ENCODE results near the gene SLC4A2.

Gene SLC4A2

DNA sequence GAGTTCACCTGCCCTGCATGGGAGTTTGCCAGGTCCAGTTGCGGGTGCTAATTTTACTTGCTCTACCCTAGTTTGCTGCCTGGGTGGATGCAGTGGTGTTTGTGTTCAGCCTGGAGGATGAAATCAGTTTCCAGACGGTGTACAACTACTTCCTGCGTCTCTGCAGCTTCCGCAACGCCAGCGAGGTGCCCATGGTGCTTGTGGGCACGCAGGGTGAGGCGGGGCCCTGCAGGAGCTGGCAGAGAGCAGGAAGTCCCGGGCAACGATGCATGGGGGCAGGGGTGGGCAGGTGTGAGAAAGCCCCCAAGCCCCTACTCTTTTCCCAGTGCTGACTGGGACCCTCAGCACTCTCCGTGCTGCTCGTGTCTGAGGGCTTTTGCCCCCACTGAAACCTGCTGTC, 58.2 kb downstream of the SLC4A2 start:
- peak; percentile 28 for DNase-seq

DNA sequence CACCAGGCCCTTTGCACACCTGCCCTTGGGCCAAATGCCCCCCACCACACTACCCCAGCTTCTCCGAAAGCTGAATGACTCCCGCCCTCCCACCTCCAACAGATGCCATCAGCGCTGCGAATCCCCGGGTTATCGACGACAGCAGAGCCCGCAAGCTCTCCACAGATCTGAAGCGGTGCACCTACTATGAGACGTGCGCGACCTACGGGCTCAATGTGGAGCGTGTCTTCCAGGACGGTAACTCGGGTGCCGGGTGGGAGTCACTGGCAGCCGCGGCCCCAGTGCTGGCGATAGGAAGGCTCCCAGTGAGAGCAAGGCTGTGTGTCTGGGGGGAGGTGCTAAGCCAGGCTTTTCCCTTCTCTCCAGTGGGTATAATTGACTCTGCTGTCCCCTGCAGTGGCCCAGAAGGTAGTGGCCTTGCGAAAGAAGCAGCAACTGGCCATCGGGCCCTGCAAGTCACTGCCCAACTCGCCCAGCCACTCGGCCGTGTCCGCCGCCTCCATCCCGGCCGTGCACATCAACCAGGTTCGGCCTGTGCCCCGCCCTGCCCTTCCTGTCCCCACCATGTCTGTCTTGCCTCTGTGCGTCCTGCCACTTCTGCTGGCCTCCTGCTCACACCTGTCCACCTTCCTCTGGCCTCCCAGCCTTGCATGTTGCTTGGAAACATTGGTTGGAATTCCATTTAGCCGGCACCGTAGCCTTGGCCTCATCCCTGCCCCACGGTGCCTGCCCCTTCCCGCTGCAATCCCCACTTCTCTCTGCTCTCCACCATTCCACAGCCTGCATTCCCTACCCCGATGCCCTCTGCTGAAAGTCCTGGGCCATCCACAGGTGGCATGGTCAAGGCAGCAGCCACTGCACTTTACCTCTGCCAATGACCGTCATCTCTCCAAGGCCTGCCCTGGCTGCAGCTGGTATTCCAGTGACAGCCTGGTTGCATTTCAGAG, 59.0 kb downstream of the SLC4A2 start:
- no peak for DNase-seq

DNA sequence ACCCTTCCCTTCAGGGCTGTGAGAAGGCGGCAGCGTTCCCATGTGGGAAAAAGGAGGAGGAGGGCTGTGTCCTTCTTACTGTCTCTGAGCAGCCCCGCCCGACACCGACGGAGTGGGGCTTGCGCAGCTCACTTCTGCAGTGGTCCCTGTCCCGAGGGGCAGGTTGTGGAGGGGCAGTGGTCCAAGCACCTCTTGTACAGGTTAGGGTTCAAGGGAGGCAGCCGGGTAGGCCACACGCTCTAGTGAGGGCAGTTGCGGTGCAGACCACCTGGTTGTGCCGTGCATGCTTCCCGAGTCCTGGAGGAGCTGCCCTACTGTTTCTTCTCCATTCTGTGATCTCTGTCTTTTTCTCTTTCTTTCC, 59.6 kb downstream of the SLC4A2 start:
- DNase-seq = no peak

DNA sequence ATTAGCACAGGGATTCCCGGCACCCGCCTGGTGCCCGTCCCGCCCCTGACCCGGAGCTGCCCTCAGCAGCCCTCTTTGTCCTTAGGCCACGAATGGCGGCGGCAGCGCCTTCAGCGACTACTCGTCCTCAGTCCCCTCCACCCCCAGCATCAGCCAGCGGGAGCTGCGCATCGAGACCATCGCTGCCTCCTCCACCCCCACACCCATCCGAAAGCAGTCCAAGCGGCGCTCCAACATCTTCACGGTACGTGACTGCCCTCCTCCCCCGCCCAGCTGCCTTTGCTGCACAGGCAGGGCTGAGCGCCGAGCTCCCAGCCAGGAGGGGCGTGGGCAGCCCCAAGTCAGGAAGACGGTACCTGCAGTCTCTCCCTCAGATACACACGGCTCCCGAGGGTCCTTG, 60.5 kb downstream of the SLC4A2 start:
- no peak for DNase-seq

DNA sequence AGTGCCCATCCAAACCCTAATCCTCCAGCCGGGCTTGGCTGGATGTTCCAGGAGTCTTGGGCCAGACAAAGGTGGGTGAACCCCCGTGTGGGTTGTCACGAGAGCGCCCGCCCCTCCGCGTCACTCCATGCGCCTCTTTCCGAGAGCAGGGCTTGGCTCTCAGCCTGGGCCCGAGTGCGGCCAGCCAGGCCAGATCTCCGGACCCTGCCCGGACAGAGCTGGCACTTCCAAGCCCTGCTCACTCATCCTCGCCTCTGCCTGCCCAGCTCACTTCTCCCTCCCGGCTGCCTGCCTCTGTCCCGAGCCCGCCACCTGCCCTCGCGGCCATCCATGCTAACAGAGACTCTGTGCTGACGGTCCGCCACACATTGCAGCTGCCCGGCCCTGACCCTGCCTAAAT, 61.5 kb downstream of the SLC4A2 start:
- DNase-seq = no peak

DNA sequence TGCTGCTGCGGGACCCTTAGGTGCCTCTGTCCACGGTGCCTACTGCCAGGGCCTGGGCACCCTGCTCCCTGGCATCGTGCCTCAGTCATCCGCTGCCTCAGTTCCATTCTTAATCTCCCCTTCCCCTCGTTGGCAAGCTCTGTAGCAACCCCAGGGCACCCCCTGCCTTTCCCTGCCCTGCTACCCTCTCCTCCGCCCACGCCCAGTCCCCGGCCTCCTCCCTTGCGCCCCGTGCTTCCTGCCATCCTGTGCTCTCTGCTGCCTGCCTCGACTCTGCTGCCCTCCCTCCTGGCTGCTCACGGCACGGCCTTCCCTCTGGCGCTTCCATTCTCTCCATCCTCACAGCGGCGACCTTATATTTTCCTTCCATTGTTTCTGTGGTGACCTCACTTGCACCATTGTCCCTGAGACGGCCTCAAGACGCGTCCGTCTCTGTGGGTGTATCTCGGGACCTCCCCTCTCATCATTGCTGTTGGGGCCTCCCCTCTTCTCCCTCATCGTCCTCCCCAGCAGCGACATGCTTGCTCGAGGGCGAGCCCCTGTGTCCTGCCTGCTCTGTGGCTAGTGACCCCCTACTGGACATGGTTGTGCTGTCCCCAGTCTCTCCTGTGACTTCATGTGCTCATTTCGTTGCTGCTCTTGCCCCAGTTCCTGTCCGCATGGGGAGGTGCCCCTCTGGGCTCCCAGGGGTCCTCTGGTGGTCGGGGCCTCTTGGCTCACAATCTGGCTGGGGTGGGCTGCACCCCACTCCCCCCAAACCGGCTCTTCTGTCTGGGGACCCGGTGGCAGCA, 62.2 kb downstream of the SLC4A2 start:
- DNase-seq = no peak

DNA sequence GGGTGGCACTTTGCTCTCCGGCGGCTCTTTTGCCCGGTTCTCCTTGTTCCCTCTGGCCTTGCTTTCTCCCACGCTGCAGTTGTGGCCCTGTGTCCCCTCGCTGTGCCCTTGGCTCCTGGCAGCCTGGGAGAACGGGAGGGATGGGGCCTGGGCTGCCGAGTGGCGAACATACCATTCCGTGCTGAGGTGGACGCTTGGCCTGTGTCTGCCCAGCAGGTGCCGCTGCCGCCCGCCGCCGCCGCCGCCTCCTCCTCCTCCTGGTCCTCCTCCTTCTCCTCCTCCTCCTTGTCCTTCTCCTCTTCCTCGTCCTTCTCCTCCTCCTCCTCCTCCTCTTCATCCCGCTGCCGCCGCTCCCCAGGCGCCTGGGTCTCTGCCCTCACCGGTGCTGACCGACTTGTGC, 62.9 kb downstream of the SLC4A2 start:
- DNase-seq = no peak

DNA sequence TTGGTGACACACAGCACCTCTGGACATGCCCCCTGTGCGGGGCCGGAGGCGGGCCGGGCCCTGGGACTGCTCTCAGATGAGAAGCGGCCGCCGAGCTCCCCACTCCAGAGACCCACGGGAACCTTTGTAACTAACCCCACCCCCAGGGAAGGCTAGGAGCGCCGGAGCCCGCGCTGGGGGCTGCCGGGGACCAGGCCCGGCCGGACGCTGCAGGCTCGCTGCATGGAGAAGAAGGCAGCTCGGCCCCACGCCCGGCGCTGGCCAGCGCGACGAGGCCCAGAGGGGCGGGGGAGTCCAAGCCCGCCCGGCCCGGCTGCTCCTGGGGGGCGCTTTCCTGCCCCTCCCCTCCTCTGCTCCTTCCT, 63.4 kb downstream of the SLC4A2 start:
- no peak for DNase-seq

DNA sequence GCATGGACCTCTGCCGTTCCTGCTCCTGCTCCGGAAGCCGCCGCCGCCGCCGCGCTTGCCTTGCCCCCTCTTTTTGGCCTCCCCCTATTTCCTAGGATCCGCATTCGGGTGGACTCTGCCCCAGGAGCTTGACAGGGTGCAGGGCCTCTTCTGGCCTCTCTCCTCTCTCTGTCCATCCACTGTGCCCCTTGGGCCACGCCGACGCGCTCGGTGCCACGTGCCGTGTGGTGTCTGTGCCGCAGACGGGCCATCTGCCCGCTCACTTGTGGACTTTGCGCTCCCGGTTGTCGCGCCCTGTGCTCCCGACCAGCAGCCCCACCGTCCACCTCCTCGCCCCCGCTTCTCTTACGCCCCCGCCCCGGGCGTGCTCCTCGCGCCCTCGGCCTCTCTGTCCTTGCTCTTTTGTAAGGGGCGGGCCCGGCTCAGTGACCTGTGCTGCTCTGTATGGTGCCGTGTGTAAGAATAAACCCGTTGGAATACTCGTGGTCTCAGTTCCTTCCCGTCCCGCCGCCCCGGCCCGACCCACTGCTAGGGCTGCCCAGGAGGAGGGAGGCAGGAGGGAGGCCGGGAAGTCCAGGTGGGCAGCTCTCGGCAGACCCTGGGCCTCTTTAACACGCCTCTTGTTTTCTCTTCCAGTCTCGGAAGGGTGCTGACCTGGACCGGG, 63.9 kb downstream of the SLC4A2 start:
- DNase-seq = no peak

DNA sequence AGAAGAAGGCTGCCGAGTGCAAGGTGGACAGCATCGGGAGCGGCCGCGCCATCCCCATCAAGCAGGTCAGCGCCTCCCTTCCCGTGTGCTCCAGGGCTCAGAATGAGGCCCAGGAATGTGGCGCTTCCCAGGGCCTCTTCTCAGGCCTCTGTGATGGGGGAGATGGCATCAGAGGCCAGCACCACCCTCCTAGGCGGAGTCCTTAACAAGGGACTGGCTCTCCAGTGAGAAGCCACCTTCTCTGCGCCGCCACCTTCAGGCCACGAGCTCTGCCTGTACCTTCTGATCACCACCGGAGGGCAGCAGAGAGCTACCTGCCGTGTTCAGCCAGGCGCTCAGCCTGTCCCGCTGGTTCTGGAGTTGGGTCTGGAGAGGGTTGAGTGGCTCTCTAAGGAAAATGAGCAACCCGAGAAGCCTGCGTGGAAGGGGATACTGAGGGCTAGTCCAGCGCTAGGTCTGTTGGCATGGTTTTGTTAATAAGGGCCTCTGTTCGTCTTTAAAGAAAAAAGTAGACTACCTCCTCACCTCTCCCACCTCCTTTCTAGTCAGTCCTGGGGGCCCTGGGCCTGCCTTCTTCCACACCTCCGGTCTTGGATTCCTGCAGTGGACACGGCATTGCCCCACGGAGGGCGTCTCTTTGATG, 64.6 kb downstream of the SLC4A2 start:
- peak; percentile 83 for DNase-seq

DNA sequence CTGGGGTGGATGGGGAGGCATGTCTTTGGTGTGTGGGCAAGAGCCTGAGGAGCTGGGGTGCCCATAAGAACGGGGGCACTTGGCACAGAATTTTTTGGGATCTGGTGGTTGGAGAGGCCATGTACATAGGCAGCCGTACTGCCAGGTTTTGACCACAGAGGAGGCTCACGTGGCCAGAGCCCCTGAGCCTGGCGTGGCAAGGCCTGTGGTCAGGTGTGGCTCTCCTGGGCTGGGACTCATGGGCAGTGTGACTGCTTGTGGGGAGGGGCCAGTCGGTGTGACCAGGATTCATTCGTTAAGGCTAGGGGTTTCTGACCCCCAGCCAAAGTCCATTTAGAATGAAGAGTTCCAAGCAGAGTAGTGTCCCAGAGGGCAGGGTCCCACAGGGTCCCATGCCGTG, 65.1 kb downstream of the SLC4A2 start:
- DNase-seq = no peak

DNA sequence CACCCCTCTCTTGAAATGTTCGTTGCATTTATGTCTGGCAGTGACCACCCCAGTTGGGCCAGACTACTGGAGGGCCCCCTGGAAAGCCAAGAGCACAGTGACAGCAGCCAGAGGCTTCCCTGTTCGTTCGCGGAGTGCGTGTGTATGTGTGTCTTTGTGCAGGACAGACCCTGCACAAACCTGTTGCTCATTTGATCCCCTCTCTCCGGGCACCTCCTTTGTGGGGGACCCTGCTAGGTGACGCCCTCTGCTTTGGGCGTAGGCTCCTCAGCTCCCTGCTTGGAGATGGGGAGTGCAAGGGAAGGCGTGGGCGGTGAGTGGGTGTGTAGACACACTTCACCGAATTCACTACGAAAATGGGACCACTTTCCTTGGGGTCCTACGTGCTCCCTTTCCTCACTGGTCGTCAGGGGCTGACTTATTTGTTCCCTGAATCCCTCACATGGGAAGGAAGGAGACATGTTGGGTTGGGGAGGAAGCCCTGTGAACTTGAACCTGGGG, 65.6 kb downstream of the SLC4A2 start:
- DNase-seq = no peak

DNA sequence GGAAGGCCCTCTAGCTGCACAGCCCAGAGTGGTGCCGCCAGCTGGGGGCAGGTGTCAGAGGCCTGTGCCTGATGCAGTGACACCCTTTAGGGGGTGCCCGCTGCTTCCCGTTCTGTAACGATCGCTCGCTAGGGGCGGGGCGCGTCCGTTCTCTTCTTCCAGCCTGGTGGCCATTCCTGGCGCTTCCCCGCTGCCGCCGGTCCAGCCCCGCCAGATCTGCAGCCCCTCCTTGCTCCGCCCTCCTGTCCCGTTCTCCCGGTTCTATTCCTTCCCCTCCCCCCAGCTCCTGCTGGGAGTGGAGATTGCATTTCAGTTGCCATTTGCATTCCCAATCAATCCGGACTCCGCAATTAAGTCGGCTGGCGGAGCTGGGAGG, 66.1 kb downstream of the SLC4A2 start:
- no peak for DNase-seq

DNA sequence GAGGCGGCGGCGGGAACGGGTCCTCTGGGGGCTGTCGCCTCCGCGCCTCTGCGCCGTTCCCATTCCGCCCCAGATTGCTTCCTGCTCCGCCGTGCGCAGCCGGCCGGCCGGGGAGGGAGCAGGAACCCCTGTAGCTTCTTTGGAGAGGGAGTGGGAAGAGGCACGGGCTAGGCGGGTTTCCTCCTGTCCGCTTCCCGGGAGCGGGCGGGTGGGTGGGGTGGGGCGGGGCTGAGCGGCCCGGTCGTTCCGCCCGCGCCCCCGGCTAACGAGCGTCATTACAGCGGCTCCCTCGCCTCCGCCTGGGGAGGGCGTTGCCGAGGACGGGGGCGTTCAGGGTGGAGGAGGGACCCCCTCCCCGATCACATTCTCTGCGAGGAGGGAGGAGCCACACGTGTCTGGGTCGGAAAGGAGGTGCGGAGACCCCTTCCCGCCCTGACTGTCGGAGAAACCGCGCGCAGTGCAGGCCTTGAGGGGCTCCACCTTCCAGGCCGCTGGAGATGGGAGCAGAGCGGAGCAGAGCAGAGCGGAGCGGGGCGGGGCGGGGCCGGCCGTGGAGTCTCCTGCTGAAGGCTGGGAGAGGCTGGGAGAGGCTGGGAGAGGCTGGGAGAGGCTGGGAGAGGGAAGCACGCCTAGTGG, 66.6 kb downstream of the SLC4A2 start:
- no peak for DNase-seq

Measured in effector CD4-positive, alpha-beta T cell (primary cell).